SJCRH30 (cell line): Measurements from ENCODE around the gene LCE6A. TPM values are rescaled to one million over a fixed set of nuclear protein-coding genes. Genes with fewer than 3 reads are reported as not detected.

Experiments
- DNase-seq, 2 experiments: peaks; one replicate each; pipeline ENCODE4 v3.0.0-alpha.2; 2015 to 2020
- H3K27ac ChIP-seq: fragments of 250-450 bp; sonication (Bioruptor Pico); 2 replicates; pipeline ENCODE4 v1.5.1; 2020; ENCODE audit warnings: mild to moderate bottlenecking, moderate library complexity
- H3K27me3 ChIP-seq: fragments of 250-450 bp; sonication (Bioruptor Pico); 2 replicates; pipeline ENCODE4 v1.5.1; 2020; ENCODE audit warnings: mild to moderate bottlenecking, moderate library complexity
- H3K36me3 ChIP-seq: fragments of 250-450 bp; sonication (Bioruptor Pico); 2 replicates; pipeline ENCODE4 v1.5.1; 2020; ENCODE audit warnings: mild to moderate bottlenecking, moderate library complexity
- H3K4me1 ChIP-seq: fragments of 250-450 bp; sonication (Bioruptor Pico); 2 replicates; pipeline ENCODE4 v1.5.1; 2020; ENCODE audit warnings: mild to moderate bottlenecking, moderate library complexity
- H3K4me3 ChIP-seq: fragments of 250-450 bp; sonication (Bioruptor Pico); 2 replicates; pipeline ENCODE4 v1.5.1; 2020; ENCODE audit warnings: mild to moderate bottlenecking, moderate library complexity
- H3K9me3 ChIP-seq: fragments of 250-450 bp; sonication (Bioruptor Pico); replicated peaks from 2 replicates; pipeline ENCODE4 v1.5.1; 2020; ENCODE audit warnings: mild to moderate bottlenecking, moderate library complexity
- total RNA-seq: library from RNA; depleted of rRNA; stranded (reverse); fragments of >200 nt; shearing (Covaris generic); gene quantifications from 2 replicates; pipeline ENCODE4 v1.2.3, GENCODE V29; 2014; rRNA removed

LCE6A gene
- total RNA-seq, 1 experiment from 2014 or later = not detected

GRCh38 chr1:152886085-152886484, 43.4 kb downstream of the LCE6A start:
- DNase-seq = no peak
- no peak overlapping the region for H3K27ac ChIP-seq
- no peaks in the 10 kb centered on the region for H3K4me1 ChIP-seq
- H3K36me3 ChIP-seq = no peaks in the 10 kb centered on the region
- no peak overlapping the region for H3K4me3 ChIP-seq
- no peaks in the 10 kb centered on the region for H3K9me3 ChIP-seq
- no peaks in the 10 kb centered on the region for H3K27me3 ChIP-seq

GRCh38 chr1:152886758-152887409, 44.2 kb downstream of the LCE6A start:
- Histone ChIP-seq H3K36me3 (no peaks in the 10 kb centered on the region), H3K27me3 (no peaks in the 10 kb centered on the region), H3K4me1 (no peaks in the 10 kb centered on the region), H3K27ac (no peak overlapping the region), H3K4me3 (no peak overlapping the region), H3K9me3 (no peaks in the 10 kb centered on the region)
- no peak for DNase-seq

DNA sequence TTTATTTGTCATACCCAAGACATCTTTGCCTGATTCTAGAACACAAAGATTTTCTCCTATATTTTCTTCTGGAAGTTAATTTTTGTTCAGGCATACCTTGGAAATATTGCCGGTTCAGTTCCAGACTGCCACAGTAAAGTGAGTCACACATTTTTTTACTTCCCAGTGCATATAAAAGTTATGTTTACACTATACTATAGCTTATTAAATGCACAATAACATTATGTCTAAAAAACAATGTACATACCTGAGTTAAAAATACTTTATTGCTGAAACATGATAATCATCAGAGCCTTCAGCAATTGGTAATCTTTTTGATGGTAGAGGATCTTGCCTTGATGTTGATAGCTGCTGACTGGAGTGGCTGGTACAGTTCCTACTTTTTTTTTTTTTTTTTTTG, 45.5 kb downstream of the LCE6A start:
- no peaks in the 10 kb centered on the region for H3K9me3 ChIP-seq
- H3K27me3 ChIP-seq = no peaks in the 10 kb centered on the region
- H3K27ac ChIP-seq = no peak overlapping the region
- DNase-seq = no peak
- H3K36me3 ChIP-seq = no peaks in the 10 kb centered on the region
- H3K4me1 ChIP-seq = no peaks in the 10 kb centered on the region
- H3K4me3 ChIP-seq = no peak overlapping the region

Other genes starting within 250 kb of the LCE6A start
- not detected in 2 replicates for gene LCE3C, start 242.6 kb upstream of the LCE6A start, total RNA-seq
- not detected in 2 replicates for gene LCE3B, start 229.0 kb upstream of the LCE6A start, total RNA-seq
- gene LCE3A, start 219.8 kb upstream of the LCE6A start, total RNA-seq = not detected in 2 replicates
- not detected in 2 replicates for gene LCE2D, start 179.5 kb upstream of the LCE6A start, total RNA-seq
- not detected in 2 replicates for gene LCE2C, start 167.6 kb upstream of the LCE6A start, total RNA-seq
- not detected in 2 replicates for gene LCE2B, start 156.7 kb upstream of the LCE6A start, total RNA-seq
- not detected in 2 replicates for gene LCE2A, start 144.5 kb upstream of the LCE6A start, total RNA-seq
- not detected in 2 replicates for gene LCE4A, start 134.7 kb upstream of the LCE6A start, total RNA-seq
- gene KPRP, start 84.8 kb upstream of the LCE6A start, total RNA-seq = not detected in 2 replicates
- not detected in 2 replicates for gene LCE1F, start 67.7 kb upstream of the LCE6A start, total RNA-seq
- gene LCE1E, start 56.6 kb upstream of the LCE6A start, total RNA-seq = not detected in 2 replicates
- gene LCE1D, start 46.1 kb upstream of the LCE6A start, total RNA-seq = not detected in 2 replicates
- gene LCE1C, start 36.2 kb upstream of the LCE6A start, total RNA-seq = not detected in 2 replicates
- gene LCE1B, start 30.9 kb upstream of the LCE6A start, total RNA-seq = not detected in 2 replicates
- gene LCE1A, start 15.4 kb upstream of the LCE6A start, total RNA-seq = not detected in 2 replicates
- gene LCE7A, start 17.1 kb downstream of the LCE6A start, total RNA-seq = not detected in 2 replicates
- not detected in 2 replicates for gene SMCP, start 35.5 kb downstream of the LCE6A start, total RNA-seq
- not detected in 2 replicates for gene IVL, start 65.7 kb downstream of the LCE6A start, total RNA-seq
- gene SPRR5, start 104.3 kb downstream of the LCE6A start, total RNA-seq = not detected in 2 replicates
- not detected in 2 replicates for gene SPRR4, start 127.8 kb downstream of the LCE6A start, total RNA-seq
- gene SPRR1A, start 141.2 kb downstream of the LCE6A start, total RNA-seq = not detected in 2 replicates
- gene SPRR3, start 158.9 kb downstream of the LCE6A start, total RNA-seq = not detected in 2 replicates
- not detected in 2 replicates for gene SPRR1B, start 188.3 kb downstream of the LCE6A start, total RNA-seq
- gene SPRR2D, start 198.3 kb downstream of the LCE6A start, total RNA-seq = not detected in 2 replicates
- not detected in 2 replicates for gene SPRR2A, start 214.7 kb downstream of the LCE6A start, total RNA-seq
- not detected in 2 replicates for gene SPRR2B, start 228.8 kb downstream of the LCE6A start, total RNA-seq